HG03060 (cell line): ENCODE data around the gene PIGL.
"Not testable (repeated sequence)": the region's sequence is repeated elsewhere in the genome, so short reads cannot be mapped to it uniquely, and the experiment has no call there.

Experiments used
- ATAC-seq: cut with Tn5 transposase; IDR thresholded peaks from one replicate; pipeline ENCODE4 v1.9.1; 2021; ENCODE audit warnings: low read depth, moderate number of reproducible peaks; ENCODE audit not compliant: unreplicated experiment

PIGL gene

DNA sequence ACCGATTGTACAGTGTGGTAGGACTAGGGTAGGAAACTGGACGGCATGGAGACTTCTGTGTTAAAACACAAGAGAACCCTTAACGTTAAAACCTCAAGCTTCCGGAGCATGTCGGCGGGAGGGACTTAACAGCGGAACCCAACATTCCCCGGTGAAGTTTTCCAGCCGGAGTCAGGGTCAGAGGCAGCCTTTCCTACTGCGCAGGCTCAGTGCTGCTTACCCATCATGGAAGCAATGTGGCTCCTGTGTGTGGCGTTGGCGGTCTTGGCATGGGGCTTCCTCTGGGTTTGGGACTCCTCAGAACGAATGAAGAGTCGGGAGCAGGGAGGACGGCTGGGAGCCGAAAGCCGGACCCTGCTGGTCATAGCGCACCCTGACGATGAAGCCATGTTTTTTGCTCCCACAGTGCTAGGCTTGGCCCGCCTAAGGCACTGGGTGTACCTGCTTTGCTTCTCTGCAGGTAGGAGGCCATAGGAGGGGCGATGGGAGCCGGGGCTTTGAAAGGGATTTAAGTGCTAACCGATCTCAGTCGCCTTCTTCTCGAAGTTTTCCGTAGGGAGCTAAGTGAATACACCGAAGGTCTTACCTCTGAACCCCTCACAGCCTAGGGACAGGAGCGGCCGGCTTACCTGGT, at the start of gene PIGL:
Gene PIGL, plus strand, starts transcription at position 209 of the 634 bp plus-strand sequence. Its CDS starts 17 bp downstream, at position 226.
- ATAC-seq, result no peak

DNA sequence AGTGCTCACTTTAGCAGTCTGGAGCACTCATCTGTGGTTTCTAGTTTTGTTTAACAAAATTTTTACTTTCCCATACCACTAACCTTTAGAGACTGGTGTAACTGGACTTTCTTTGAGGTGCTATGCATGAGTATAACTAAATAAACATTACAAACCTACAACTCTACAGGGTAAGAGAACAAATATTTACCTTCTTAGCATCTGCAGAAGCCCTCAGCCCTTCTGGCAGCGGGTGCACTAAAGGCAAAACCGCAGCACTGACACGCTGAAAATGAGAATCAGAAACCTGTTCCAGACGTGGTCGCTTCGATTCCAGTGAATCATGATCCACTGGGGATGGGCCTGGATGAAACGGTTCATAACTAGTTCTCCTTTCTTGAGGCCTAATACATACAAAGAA, 45.4 kb upstream of the PIGL start:
- ATAC-seq, result no peak

GRCh38 chr17:16178836-16179235, 38.2 kb upstream of the PIGL start:
- ATAC-seq, result no peak

- ATAC-seq, result no peak
Observed at GRCh38 chr17:16181581-16181980, 35.4 kb upstream of the PIGL start.

- ATAC-seq, result no peak
Observed at GRCh38 chr17:16187642-16188041, 29.4 kb upstream of the PIGL start.

DNA sequence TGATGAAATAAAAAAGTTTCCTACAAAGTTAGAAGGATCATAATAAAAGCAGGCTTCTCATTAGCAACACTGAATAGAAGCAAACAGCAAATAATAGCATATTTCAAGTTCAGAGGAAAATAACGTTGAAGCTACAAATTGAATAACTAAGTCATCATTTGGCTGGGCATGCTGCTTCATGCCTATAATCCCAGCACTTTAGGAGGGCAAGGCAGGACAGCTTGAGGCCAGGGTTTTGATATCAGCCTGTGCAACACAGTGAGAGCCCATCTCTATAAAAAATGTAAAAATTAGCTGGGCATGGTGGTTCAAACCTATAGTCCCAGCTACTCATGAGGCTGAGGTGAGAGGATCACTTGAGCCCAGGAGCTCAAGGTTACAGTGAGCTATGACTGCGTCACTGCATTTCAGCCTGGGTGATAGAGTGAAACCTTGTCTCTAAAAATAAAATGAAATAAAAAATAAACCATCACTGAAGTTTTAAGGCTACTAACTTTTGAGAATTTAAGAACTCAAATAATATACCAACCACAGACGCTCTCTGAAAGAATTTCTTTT, 27.1 kb upstream of the PIGL start:
- no peak for ATAC-seq

GRCh38 chr17:16190703-16191360, 26.2 kb upstream of the PIGL start:
- ATAC-seq, result no peak

- no peak for ATAC-seq
Observed at GRCh38 chr17:16191604-16192003, 25.4 kb upstream of the PIGL start.

- ATAC-seq, result not testable (repeated sequence)
Observed at GRCh38 chr17:16194307-16194835, 22.6 kb upstream of the PIGL start.

GRCh38 chr17:16197276-16197675, 19.7 kb upstream of the PIGL start:
- ATAC-seq, result no peak

- no peak for ATAC-seq
Observed at GRCh38 chr17:16199093-16199492, 17.9 kb upstream of the PIGL start.

- not testable (repeated sequence) for ATAC-seq
Observed at GRCh38 chr17:16201693-16202131, 15.3 kb upstream of the PIGL start.

- not testable (repeated sequence) for ATAC-seq
Observed at GRCh38 chr17:16202554-16203500, 14.2 kb upstream of the PIGL start.

GRCh38 chr17:16204763-16205162, 12.2 kb upstream of the PIGL start:
- not testable (repeated sequence) for ATAC-seq

GRCh38 chr17:16211590-16211989, 5.4 kb upstream of the PIGL start:
- no peak for ATAC-seq

DNA sequence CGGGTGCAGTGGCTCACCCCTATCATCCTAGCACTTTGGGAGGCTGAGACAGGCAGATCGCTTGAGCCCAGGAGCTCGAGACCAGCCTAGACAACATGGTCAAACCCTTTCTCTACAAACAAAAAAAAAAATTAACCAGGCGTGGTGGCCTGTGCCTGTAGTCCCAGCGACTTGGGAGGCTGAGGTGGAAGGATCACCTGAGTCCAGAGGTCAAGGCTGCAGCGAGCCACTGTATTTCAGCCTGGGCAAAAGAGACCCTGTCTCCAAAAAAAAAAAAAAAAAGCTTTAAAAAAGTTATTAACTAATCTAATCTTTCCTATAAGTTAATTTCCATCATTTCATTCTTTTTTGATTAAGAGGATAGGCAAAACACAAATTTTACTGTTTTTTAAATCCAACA, 4.2 kb upstream of the PIGL start:
- ATAC-seq, result no peak

GRCh38 chr17:16214190-16215001, 2.6 kb upstream of the PIGL start:
- no peak for ATAC-seq

- peak; percentile 24 for ATAC-seq
Observed at GRCh38 chr17:16215002-16215272, 2.1 kb upstream of the PIGL start.

GRCh38 chr17:16215273-16215964, 1.6 kb upstream of the PIGL start, which contains the start of gene NCOR1:
Gene NCOR1 (minus strand): TSS chr17:16215534. CDS start chr17:16194569, 20,965 bp downstream.
- peak; percentile 35 for ATAC-seq
